CD4-positive, alpha-beta T cell treated with Interleukin-10 for 1 hour (primary cell): ENCODE results near the gene ECD.

ENCODE experiments used
- DNase-seq: peaks from one replicate; pipeline ENCODE4 v3.0.0-alpha.2; 2020

ECD gene

GRCh38 chr10:73096041-73096448, 71.8 kb downstream of the ECD start:
- DNase-seq = peak; percentile 73

GRCh38 chr10:73095481-73096021, 72.3 kb downstream of the ECD start:
- DNase-seq = peak; percentile 61

GRCh38 chr10:73094986-73095480, 72.8 kb downstream of the ECD start:
- DNase-seq = no peak

- DNase-seq = no peak
Measured at GRCh38 chr10:73093922-73094850, 73.6 kb downstream of the ECD start.

GRCh38 chr10:73092830-73093229, 75.0 kb downstream of the ECD start:
- DNase-seq = no peak

GRCh38 chr10:73088304-73088703, 79.5 kb downstream of the ECD start:
- no peak for DNase-seq

- DNase-seq = no peak
Measured at GRCh38 chr10:73086816-73087215, 81.0 kb downstream of the ECD start.

- no peak for DNase-seq
Measured at GRCh38 chr10:73084209-73084608, 83.6 kb downstream of the ECD start.
